ENCODE data around the gene MMS19.

MMS19 gene

DNA sequence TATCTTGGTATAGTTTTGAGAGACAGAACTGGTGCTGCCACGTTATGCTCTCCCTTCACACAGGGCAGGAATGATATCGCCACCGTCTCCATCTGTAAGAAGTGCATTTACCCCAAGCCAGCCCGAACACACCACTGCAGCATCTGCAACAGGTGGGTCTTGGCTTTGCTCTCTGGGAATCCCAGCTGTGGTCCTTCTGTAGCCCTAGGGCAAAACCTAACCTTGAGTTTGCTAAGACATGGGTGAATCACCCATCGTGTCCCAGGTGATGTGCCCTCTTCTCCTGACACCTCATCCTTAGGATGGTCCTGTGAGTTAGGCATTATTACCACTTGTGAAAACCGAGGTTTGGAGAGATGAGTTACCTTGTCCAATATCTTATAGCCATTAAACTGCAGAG is 45.9 kb downstream of the MMS19 start:
- TF ChIP-seq, protein P1, sequence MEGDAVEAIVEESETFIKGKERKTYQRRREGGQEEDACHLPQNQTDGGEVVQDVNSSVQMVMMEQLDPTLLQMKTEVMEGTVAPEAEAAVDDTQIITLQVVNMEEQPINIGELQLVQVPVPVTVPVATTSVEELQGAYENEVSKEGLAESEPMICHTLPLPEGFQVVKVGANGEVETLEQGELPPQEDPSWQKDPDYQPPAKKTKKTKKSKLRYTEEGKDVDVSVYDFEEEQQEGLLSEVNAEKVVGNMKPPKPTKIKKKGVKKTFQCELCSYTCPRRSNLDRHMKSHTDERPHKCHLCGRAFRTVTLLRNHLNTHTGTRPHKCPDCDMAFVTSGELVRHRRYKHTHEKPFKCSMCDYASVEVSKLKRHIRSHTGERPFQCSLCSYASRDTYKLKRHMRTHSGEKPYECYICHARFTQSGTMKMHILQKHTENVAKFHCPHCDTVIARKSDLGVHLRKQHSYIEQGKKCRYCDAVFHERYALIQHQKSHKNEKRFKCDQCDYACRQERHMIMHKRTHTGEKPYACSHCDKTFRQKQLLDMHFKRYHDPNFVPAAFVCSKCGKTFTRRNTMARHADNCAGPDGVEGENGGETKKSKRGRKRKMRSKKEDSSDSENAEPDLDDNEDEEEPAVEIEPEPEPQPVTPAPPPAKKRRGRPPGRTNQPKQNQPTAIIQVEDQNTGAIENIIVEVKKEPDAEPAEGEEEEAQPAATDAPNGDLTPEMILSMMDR (IDR thresholded peaks at IDR 0.05; ENCODE audit: low read depth, low read length) = no peak
- H3K4me3 ChIP-seq (ENCODE audit: low read depth, low read length) = no peak overlapping the region

DNA sequence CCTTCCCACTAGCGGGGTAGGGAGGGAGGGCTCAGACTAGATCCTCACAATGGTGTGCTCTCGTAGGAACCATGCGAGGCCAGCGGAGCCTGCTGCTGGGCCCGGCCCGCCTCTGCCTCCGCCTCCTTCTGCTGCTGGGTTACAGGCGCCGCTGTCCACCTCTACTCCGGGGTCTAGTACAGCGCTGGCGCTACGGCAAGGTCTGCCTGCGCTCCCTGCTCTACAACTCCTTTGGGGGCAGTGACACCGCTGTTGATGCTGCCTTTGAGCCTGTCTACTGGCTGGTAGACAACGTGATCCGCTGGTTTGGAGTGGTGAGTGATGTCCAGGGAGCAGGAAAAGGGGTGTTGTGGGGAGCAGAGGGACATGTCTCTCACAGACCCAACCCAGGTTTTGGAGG is 46.6 kb downstream of the MMS19 start:
- TF ChIP-seq, protein P1 (IDR thresholded peaks at IDR 0.05; ENCODE audit: low read depth, low read length) = no peak

DNA sequence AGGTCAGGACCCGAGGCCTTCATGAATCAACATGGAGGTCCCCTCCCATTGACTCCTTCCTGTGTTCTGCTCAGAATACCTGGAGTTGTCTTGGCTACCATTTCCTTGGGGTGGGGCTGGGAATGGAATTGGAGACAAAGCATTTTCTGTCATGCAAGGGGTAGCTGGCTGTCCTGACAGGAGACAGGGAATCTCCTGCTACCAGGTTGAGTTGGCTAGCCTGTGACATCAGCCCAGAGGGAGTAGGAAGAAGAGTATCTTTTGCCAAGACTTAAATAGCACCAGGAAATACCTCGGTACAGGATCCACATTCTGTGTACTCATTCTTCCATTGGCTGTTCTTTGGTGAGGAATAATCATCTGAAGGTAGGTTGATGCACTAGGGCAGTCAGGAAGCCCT is 47.4 kb downstream of the MMS19 start:
- TF ChIP-seq, protein P1 (IDR thresholded peaks at IDR 0.05; ENCODE audit: low read depth, low read length) = no peak
- H3K4me3 ChIP-seq (ENCODE audit: low read depth, low read length) = no peak overlapping the region

More for the DNA sequence above, 46.6 kb downstream of the MMS19 start:
- no peak overlapping the region for H3K4me3 ChIP-seq (ENCODE audit: low read depth, low read length)

DNA sequence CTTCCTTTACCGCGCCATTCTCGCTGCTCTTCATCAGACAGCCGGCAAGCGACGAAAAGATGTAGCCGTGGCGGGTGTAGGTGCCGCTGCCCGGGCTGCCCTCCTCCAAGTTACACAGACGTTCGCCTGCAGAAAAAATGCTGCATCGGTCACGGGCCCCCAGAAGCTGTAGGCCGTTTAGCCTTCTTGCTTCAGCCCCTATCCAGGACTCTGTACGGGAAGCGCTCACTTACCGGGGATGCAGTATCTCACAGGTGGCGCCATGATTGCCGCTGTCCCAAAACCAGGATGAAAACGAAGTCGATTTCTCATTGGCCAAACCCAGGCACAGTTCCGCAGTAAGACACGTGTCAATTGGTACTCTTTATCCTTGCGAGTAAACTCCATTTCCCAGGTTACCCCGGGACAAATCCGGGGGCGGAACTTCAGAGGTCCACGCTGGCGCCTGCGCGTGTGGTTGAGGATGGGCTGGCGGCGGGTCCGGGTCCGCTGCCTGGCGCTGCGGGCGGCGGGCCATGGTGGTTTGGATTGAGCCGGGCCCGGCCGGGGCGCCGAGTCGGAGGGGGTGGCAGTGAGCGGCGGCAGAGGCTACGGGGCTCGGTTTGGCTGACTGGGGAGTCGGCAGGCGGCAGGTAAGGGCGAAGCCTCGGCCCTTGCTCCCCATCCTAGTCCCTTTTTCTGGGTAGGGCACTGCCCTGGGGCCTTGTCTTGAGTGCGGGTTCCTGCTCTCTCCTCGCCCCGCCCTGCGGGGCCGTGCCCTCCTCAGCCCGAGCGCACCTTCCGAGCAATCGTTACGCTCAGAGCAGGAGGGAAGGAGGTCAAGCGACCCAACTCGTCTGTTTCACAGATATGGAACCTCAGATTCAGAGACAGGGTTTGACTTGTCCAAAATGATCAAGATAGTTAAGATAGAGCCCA is 52.2 kb downstream of the MMS19 start, which contains the start of the genes EXOSC1 and ZDHHC16:
EXOSC1 (minus strand) TSS at position 285 of the 918 bp plus-strand sequence; CDS start at position 264, 21 bp downstream.
ZDHHC16 (plus strand) TSS at position 454 of the 918 bp plus-strand sequence. CDS start 5,501 bp downstream, outside the sequence.
- TF ChIP-seq, protein P1 (IDR thresholded peaks at IDR 0.05; ENCODE audit: low read depth, low read length) = no peak
- peak within 1 kb of the TSS; percentile 93 for H3K4me3 ChIP-seq (ENCODE audit: low read depth, low read length)

DNA sequence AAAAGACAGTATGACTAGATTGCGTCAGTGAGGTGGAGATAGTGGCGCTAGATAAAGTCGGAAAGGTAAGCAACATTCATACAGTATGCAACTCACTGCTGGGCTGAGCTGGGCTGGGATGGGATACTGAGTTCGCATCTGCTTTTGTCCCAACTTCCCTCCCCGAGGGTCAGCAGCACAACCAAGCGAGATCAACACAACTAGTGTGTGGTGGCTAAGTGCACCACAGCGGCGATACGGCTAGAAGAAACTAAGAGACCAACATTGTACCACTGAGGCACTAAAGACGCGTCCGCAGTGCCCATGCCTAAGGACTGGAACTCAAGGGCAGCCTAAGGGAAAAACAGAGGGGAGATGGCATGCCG is 52.9 kb downstream of the MMS19 start:
- TF ChIP-seq, protein P1 (IDR thresholded peaks at IDR 0.05; ENCODE audit: low read depth, low read length) = no peak
- peak overlapping the region; percentile 93 for H3K4me3 ChIP-seq (ENCODE audit: low read depth, low read length)

DNA sequence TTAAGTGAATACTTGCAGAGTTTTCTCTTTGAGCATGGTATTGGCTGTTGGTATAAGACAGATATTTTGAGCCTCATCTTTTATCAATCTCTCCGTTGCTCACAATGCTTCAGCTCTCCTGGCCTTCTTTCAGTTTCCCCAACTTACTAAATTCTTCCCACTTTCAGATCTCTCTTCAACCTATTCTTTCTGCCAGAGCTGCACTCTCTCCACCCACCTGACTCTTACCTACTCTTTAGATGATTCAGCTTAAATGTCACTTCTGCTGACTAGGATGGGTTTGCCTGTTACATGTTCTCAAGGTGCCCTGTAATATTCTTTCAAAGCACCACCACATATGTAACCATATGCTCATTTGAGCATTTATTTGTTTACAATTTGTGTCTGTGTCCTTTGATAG is 54.0 kb downstream of the MMS19 start:
- TF ChIP-seq, protein P1 (IDR thresholded peaks at IDR 0.05; ENCODE audit: low read depth, low read length) = no peak
- H3K4me3 ChIP-seq (ENCODE audit: low read depth, low read length) = no peak overlapping the region

DNA sequence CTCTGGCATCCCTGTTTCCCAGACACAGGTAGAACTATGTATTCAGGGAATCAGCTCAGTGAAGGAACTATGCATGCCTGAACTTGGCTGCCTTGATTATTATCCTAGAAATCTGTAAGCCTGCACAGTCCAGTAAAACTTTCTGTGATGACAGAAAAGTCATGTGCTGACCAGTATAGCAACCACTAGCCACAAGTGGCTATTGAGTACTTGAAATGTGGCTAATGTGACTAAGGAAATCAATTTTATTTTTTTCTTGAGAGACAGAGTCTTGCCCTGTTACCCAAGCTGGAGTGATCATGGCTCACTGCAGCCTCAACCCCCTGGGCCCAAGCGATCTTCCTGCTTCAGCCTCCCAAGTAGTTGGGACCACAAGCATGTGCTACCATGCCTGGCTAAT is 55.9 kb downstream of the MMS19 start:
- TF ChIP-seq, protein P1 (IDR thresholded peaks at IDR 0.05; ENCODE audit: low read depth, low read length) = no peak
- H3K4me3 ChIP-seq (ENCODE audit: low read depth, low read length) = no peak overlapping the region

Data from WI38 (cell line).